ENCODE results near the gene MRGPRE.
"Not testable (repeated sequence)": the region's sequence is repeated elsewhere in the genome, so short reads cannot be mapped to it uniquely, and the experiment has no call there.

The MRGPRE gene, protein sequence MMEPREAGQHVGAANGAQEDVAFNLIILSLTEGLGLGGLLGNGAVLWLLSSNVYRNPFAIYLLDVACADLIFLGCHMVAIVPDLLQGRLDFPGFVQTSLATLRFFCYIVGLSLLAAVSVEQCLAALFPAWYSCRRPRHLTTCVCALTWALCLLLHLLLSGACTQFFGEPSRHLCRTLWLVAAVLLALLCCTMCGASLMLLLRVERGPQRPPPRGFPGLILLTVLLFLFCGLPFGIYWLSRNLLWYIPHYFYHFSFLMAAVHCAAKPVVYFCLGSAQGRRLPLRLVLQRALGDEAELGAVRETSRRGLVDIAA

DNA sequence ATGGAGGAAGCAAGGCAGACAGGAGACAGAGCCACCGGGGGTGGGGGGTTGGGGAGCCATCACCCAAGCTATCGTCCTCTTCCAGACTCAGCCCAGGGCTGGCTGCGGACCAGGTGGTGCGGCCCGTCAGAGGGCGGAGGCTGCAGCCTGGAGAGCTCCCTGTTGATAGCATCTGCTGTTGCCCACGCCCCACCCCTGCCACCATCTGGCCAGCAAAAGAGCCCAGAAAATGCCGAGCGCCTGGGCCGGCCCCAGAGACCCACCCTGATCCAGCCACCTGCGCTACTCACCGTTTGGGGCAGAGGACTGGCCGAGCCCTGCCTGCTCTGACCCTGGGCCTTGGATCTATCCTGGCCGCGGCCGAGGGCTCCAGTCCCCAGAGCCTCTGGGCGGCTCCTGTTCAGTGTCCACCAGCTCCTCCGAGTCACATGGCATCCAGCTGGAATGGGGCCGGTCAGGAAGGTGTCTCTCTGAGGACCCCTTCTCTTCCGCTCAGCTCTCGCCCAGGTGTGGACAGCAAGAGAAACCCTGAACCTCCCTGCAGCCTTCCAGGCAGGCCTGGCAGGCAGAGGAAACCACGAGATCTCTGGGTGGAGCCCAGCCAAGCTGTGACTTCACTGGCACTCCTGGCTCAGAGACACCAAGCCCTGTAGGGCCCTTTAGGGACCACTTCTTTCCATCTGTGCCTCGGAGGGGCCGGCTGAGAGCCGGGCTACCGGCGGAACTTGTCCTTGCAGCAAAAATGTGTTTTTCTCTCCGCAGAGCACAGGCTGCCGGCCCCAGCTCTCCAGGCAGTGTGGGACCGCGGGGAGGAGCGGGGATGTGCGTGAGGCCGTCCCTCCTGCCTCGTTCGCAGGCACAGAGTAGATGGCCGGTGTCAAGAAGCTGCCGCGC is at the start of gene MRGPRE:
Gene MRGPRE (minus strand): TSS at position 567 of the 894 bp plus-strand sequence. CDS start 3,618 bp downstream, outside the sequence.
- TF ChIP-seq, protein P1, sequence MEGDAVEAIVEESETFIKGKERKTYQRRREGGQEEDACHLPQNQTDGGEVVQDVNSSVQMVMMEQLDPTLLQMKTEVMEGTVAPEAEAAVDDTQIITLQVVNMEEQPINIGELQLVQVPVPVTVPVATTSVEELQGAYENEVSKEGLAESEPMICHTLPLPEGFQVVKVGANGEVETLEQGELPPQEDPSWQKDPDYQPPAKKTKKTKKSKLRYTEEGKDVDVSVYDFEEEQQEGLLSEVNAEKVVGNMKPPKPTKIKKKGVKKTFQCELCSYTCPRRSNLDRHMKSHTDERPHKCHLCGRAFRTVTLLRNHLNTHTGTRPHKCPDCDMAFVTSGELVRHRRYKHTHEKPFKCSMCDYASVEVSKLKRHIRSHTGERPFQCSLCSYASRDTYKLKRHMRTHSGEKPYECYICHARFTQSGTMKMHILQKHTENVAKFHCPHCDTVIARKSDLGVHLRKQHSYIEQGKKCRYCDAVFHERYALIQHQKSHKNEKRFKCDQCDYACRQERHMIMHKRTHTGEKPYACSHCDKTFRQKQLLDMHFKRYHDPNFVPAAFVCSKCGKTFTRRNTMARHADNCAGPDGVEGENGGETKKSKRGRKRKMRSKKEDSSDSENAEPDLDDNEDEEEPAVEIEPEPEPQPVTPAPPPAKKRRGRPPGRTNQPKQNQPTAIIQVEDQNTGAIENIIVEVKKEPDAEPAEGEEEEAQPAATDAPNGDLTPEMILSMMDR (IDR thresholded peaks at IDR 0.05; ENCODE audit: control extremely low read depth, extremely low read depth, low read depth, missing control alignments): no peak
- ChIA-PET CTCF (interaction anchor here (0.9 kb wide), 1 partner anchor 9 kb away, joined by 3 read pairs; no protein-coding TSS in a partner anchor), POLR2A (no interaction called here)
- DNase-seq (ENCODE audit: extremely low spot score): peak; percentile 19

DNA sequence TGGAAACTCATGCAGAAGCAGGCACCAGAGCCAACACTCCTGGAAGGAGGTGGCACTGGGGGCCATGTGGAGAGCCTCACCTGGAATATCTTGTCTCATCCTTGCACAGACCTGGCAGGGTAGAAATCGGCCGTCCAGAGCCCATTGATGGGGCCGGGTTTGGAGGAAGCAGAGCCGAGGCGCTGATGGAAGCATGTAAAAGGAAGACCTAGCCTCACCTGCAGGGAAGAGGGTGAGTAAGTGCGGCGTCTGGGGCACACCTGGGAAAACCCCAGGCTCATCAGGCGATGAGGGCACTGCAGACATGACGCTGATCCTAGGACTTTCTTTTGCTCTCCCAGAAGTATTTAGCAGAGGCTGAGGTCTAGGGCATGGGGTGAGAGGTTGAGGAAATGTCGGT is 48.9 kb upstream of the MRGPRE start:
- POLR2A ChIA-PET; DNase-seq (ENCODE audit: extremely low spot score); CTCF ChIA-PET: not testable (repeated sequence)

DNA sequence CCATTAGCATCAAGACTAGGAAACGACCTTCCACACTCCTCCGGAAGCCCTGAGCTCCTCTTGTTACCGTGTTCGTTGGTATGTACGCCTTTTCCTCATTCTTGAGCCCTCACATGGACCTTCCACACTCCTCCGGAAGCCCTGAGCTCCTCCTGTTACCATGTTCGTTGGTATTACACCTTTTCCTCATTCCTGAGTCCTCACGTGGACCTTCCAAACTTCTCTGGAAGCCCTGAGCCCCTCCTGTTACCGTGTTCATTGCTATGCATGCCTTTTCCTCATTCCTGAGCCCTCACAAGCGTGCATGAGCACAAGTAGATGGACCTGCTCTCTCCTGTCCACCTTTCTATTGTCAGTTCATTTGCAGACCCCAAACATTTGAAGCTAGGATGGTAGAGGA is 48.4 kb upstream of the MRGPRE start:
- CTCF ChIA-PET; POLR2A ChIA-PET; DNase-seq (ENCODE audit: extremely low spot score): not testable (repeated sequence)

DNA sequence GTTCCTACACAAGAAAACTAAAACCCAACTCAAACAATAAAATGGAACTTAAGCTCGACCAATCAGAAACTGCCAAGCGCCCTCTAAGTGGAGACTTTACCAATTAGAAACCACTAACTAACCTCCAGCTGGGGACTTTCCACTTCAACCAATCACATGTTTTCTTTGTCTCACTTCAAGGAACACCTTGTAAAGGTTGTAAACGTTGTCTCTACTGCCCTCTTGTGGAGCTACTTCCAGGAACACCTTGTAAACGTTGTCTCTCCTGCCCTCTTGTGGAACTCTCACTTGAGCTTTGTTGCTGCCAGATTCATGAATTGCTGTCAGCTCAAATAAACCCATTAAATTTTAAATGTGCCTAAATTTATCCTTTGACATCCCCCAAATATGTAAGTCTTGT is 46.7 kb upstream of the MRGPRE start:
- CTCF ChIA-PET: not testable (repeated sequence)

DNA sequence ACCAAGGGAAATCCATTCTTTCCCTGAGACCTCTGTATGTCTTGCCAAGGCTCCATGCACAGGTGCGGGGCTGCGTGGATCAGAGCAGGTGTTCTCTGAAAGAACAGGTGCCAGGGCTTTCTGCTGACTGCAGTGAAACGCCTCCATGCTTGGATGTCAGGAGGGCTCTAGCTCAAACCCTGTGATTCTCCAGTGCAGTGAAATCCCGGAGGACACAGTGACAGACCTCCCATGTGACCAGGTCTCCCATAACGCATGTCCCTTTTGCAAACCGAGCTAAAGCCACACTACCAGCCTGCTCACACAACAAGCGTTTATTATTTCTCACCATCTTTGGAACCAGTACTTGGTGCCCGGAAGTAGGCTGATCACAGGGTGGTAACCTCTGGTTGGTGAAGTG is 41.4 kb upstream of the MRGPRE start:
- POLR2A ChIA-PET; CTCF ChIA-PET; DNase-seq (ENCODE audit: extremely low spot score): not testable (repeated sequence)

More for the DNA sequence above, 46.7 kb upstream of the MRGPRE start:
- DNase-seq (ENCODE audit: extremely low spot score); POLR2A ChIA-PET: not testable (repeated sequence)

DNA sequence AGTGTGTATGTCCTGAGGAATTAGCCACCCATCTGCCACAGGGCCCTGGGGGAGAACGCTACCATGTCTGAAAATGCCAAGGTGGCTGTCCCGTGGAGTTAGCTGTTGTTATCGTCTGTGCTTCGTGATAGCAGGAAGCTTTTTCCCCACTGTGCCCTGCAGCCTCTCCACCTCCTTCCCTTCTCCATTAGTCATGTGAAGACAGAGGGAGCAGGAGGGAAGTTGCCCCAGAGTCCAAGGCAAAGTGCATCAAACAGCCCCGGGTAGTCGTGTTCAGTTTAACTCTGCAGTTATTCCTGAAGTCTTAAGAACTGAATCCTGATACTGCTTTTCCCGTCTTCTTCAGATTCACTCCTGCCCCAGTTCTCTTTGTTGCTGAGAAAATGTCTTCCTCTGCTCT is 30.3 kb upstream of the MRGPRE start:
- POLR2A ChIA-PET; DNase-seq (ENCODE audit: extremely low spot score); CTCF ChIA-PET: not testable (repeated sequence)

DNA sequence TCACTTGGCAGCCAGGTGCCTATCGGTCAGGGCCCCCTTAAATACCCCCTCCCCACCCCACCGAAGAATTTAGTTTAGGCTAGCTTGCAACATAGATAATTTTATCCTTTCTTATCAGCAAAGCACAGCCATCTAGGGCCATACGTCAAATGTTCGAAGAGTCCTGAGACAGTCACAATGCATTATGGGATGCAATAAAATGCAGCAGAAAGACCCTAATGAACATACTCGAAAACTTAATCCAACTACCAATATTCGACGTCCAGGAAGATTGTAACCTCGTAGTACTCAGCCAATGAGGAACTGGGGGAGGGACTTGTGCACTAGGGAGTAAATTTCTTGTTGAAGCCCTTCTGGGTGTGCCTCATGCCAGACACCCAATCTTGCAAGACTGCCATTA is 29.6 kb upstream of the MRGPRE start:
- CTCF ChIA-PET; POLR2A ChIA-PET; DNase-seq (ENCODE audit: extremely low spot score): not testable (repeated sequence)

DNA sequence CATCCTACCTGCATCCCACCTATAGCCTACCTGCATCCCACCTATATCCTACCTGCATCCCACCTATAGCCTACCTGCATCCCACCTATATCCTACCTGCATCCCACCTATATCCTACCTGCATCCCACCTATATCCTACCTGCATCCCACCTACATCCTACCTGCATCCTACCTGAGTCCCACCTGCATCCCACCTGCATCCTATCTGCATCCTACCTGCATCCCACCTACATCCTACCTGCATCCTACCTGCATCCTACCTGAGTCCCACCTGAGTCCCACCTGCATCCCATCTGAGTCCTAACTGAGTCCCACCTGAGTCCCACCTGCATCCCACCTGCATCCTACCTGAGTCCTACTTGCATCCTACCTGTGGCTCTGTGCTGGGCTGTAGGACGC is 25.3 kb upstream of the MRGPRE start:
- POLR2A ChIA-PET; CTCF ChIA-PET; DNase-seq (ENCODE audit: extremely low spot score): not testable (repeated sequence)

DNA sequence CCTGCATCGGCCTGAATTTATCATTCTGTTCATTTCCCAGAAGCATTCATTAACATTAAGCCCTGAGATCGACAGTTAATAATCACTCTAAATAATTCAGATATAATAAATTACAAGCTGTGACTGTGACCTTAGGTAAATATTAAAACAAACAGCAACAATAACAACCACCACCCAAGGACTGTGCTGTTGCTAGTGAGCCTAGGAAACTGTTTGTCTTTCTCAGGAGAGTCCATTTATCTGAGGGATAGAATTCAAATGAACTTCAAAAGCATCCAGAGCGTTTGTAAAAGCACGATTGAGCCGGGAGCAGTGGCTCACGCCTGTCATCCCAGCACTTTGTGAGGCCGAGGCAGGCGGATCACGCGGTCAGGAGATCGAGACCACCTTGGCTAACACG is 23.0 kb upstream of the MRGPRE start:
- POLR2A ChIA-PET; DNase-seq (ENCODE audit: extremely low spot score); CTCF ChIA-PET: not testable (repeated sequence)

DNA sequence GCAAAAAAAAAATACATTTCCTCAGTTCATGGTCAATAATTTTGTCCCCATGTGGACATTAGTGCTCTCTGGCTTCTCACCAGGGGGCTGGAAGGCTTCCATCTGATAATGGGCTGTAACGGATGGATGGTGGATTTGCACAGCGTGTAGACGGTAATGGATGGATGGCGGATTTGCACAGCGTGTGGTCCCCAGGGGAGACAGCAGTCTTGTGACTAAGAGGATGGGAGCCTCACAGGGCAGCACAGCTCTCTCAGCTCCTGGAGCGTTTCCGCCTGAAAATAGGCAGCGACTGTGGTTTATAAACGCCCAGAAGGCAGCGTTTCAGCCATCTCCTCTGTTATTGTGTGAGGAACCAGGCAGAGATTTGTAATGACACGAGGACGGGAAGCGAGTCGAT is 22.6 kb upstream of the MRGPRE start:
- POLR2A ChIA-PET; DNase-seq (ENCODE audit: extremely low spot score); CTCF ChIA-PET: not testable (repeated sequence)

DNA sequence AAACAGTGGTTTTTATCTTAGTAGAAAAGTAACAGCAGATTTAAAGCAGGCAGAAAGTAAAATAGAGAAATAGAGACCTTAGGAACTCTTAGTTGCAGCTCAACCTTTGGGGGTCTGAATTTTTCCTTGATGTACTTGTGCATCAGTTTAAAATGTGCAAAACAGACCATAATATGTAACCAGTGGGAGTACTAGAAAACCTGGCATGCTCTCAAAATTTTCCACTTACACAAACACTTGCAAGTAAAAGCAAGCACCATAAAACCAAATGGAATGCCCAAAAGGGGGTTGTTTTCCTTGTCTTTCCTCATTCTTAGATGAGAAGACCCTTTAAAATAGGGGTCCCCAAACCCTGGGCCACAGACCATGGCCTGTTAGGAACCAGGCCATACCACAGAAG is 12.9 kb upstream of the MRGPRE start:
- POLR2A ChIA-PET: no interaction called here
- TF ChIP-seq, protein P1 (IDR thresholded peaks at IDR 0.05; ENCODE audit: control extremely low read depth, extremely low read depth, low read depth, missing control alignments): no peak
- CTCF ChIA-PET: no interaction called here
- DNase-seq (ENCODE audit: extremely low spot score): no peak

Measured in GM10248 (cell line).